H1 (cell line): ENCODE measurements around the gene BLVRA. TPM values are rescaled to one million over a fixed set of nuclear protein-coding genes. Genes with fewer than 3 reads are reported as not detected.

Experiments used
- ASH2L ChIP-seq: fragments of 200-600, 300-600 bp; sonication (generic); IDR thresholded peaks from one replicate; pipeline ENCODE4 v1.7.1; 2017; ENCODE audit warnings: low read length
- CHD1 ChIP-seq: IDR thresholded peaks from 2 replicates; pipeline ENCODE4 v1.6.1; 2012; ENCODE audit warnings: low read depth, low read length, improper control_type of control experiment
- GABPA ChIP-seq: IDR thresholded peaks from 2 replicates; pipeline ENCODE4 v1.6.1; 2011; ENCODE audit warnings: mild to moderate bottlenecking, low read length, moderate library complexity, borderline replicate concordance; ENCODE audit not compliant: insufficient read depth
- GTF2F1 ChIP-seq: IDR thresholded peaks from 2 replicates; pipeline ENCODE4 v1.6.1; 2012; ENCODE audit warnings: low read depth, low read length, improper control_type of control experiment, borderline replicate concordance
- NRF1 ChIP-seq: IDR thresholded peaks from 2 replicates; pipeline ENCODE4 v1.6.1; 2011; ENCODE audit warnings: mild to moderate bottlenecking, low read depth, low read length, improper control_type of control experiment
- SAP30 ChIP-seq: fragments of 300-600 bp; sonication (generic); IDR thresholded peaks from 2 replicates; pipeline ENCODE4 v1.7.1; 2012; ENCODE audit warnings: low read length, moderate library complexity, mild to moderate bottlenecking, inconsistent platforms; ENCODE audit not compliant: insufficient read depth, insufficient replicate concordance
- polyA plus RNA-seq, 7 experiments: library from polyadenylated mRNA; depleted of rRNA in 3 of 7; stranded (reverse) in 5 of 7; unstranded in 2 of 7; fragments of >200 nt in 5 of 7; fragments of 200-250 nt in 2 of 7; gene quantifications; 1 replicate in 5 of 7; 2 replicates in 1 of 7; 4 replicates in 1 of 7; pipeline versions ENCODE4 v1.2.1 to v1.2.3, GENCODE V29; 2011 to 2013; ENCODE audit warnings: missing spikeins in 2 of 7, mixed read lengths in 2 of 7
- total RNA-seq: library from RNA; stranded (reverse); fragmentation: NEBNext Ultra II Directional; extraction: Animal tissue kit (Norgen Biotek cat#: 25700); gene quantifications from 2 replicates; pipeline ENCODE4 v1.2.1, GENCODE V29; 2021

The BLVRA gene
- total and polyA plus RNA-seq, 2 of the 8 experiments (the other 6 are each of a cell fraction or from before 2014, with no cell fraction given) = 16.1 to 37.1 TPM

- no peak for TF ChIP-seq ASH2L
- TF ChIP-seq CHD1 = no peak
- no peak for TF ChIP-seq SAP30
- TF ChIP-seq GTF2F1 = no peak
- TF ChIP-seq NRF1 = no peak
- TF ChIP-seq GABPA = no peak
Measured at GRCh38 chr7:43791665-43792064, 33.2 kb downstream of the BLVRA start (continued).
